IMR-90 (cell line): ENCODE measurements around the gene CDH15.

Experiments used
- CHD1 ChIP-seq: IDR thresholded peaks from 2 replicates; pipeline ENCODE4 v1.6.1; 2012; ENCODE audit warnings: low read depth, low read length, improper control_type of control experiment
- MAFK ChIP-seq: IDR thresholded peaks from 2 replicates; pipeline ENCODE4 v1.6.1; 2012; ENCODE audit warnings: low read depth, low read length, improper control_type of control experiment
- NFE2L2 ChIP-seq: fragments of 150-350 bp; IDR thresholded peaks from 2 replicates; pipeline ENCODE4 v1.6.1; 2016; ENCODE audit warnings: low read depth, mild to moderate bottlenecking, low read length
- POLR2A ChIP-seq: IDR thresholded peaks from 2 replicates; pipeline ENCODE4 v1.6.1; 2012; ENCODE audit warnings: mild to moderate bottlenecking, low read depth, low read length
- SMC3 ChIP-seq: fragments of 150-350 bp; IDR thresholded peaks from 2 replicates; pipeline ENCODE4 v1.6.1; 2016; ENCODE audit warnings: low read depth, mild to moderate bottlenecking, antibody characterized with exemption, low read length, moderate library complexity
- TF ChIP-seq, protein P1 (sequence below): conservative IDR thresholded peaks from 2 replicates; pipeline ENCODE4 v1.5.1; 2012; ENCODE audit warnings: mild to moderate bottlenecking, low read depth, low read length, improper control_type of control experiment

DNA sequence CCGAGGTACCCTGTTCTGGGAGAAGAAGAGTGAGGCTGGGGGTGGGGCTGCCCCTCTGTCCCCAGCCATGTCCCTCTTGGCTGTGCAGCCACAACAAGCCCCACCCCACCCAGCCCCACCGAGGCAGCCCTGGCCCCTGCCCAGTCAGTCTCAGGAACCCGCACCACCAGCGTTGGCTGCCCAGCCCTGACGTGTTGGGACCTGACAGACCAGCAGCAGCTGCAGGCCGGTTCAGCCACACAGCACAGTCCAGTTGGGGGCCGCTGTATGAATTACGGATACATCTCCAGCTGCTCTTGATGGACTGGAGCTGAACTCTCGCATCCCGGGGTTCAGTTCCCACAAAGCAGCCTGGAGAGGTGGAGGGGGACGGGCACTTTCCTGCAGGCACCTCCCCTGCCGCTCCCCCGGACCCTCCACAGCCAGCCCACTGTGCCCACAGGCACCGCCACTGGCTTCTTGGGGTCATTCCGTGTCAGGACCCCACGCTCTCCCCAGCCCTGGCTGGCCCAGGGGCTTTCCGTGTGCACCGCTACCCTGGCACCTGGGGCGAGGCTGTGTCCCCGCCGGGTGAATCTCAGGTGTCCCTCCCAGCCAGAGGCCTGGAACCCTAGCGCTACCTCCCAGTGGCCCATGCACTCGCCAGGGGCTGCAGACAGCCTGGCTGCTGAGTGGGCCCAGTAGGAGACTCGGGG is 7.1 kb downstream of the CDH15 start:
- TF ChIP-seq CHD1, result no peak
- no peak for TF ChIP-seq MAFK
- TF ChIP-seq, protein P1, sequence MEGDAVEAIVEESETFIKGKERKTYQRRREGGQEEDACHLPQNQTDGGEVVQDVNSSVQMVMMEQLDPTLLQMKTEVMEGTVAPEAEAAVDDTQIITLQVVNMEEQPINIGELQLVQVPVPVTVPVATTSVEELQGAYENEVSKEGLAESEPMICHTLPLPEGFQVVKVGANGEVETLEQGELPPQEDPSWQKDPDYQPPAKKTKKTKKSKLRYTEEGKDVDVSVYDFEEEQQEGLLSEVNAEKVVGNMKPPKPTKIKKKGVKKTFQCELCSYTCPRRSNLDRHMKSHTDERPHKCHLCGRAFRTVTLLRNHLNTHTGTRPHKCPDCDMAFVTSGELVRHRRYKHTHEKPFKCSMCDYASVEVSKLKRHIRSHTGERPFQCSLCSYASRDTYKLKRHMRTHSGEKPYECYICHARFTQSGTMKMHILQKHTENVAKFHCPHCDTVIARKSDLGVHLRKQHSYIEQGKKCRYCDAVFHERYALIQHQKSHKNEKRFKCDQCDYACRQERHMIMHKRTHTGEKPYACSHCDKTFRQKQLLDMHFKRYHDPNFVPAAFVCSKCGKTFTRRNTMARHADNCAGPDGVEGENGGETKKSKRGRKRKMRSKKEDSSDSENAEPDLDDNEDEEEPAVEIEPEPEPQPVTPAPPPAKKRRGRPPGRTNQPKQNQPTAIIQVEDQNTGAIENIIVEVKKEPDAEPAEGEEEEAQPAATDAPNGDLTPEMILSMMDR, result no peak
- no peak for TF ChIP-seq SMC3
- no peak for TF ChIP-seq POLR2A
- no peak for TF ChIP-seq NFE2L2
